ENCODE measurements around the gene SPDEF. TPM values are rescaled to one million over a fixed set of nuclear protein-coding genes. Genes with fewer than 3 reads are reported as not detected.

SPDEF gene
- total RNA-seq, 1 experiment from 2014 or later = not detected

DNA sequence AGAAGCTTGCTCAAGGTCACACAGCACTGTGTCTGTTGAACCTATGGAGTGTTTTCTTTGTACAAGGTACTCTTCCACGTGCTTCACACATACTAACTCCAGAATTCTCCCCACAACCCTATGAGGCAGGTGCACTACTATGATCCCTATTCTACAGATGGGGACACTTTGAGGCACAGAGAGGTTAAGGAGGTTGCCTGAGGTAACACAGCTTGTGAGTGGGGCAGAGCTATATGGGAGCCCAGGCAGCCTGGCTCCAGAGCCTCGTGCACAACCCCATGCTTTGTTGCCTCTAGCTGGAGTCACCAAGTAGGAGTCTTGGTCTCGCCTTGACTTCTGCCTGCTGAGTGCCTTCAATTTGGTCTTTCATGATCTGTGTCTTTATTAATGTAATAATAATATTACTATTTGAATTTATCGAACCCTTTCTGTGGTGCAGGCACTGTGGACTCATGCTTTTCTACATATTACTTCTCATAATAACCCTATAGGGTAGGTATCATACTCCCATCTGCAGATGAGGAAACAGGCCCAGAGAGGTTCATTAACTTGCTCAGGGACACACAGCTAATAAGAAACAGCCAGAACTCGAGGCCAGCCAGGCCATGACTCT is 13.3 kb upstream of the SPDEF start:
- in situ Hi-C loops (cut with HindIII; ENCODE audit: low pct_unique_long_range_greater_than_20kb, low sequenced_read_pairs) = no loop called here
- no peak for DNase-seq (ENCODE audit: low read depth, low spot score)

DNA sequence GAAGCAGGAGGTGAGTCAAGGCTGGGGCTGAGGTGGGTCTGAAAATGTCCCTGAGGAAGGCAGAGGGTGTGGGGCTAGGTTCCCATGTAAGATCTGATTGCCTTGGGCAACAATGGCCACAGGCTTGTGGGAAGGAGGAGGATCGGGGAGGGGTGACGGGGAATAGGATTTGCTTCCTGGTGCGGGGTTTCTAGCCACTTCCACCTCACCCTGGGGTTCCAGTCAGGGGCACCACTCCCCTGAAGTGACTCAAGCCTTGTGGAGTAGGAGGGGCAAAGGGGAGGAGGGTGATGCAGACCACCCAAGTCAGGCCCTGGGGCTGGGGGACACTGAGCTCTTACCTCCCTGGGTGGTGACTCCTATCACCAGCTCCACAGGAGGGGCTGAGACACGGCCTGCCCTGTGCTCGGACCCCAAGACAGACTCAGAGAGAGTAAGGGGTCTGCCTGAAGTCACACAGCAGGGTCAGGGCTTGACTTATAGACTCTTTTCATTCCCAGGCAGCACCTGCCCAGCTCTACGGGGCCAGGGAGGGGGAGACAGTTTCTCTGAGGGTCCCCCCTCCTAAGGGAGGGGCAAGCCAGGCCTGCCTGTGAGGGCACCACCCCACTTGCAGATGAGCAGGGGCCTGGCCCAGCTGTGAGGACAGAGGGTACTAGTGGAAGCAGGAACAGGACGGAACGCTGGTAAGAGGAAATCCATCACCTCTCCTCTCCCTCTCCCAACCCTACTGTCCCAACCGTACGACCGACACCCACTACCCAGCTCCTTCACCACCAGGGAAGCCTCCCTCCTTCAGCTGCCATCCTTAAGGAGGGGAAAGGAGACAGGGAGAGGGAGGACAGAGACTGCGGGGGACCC is 12.4 kb upstream of the SPDEF start:
- no peak for DNase-seq (ENCODE audit: low read depth, low spot score)
- in situ Hi-C loops (cut with HindIII; ENCODE audit: low pct_unique_long_range_greater_than_20kb, low sequenced_read_pairs) = no loop called here

- in situ Hi-C loops (cut with HindIII; ENCODE audit: low pct_unique_long_range_greater_than_20kb, low sequenced_read_pairs) = no loop called here
- DNase-seq (ENCODE audit: low read depth, low spot score) = no peak
These were observed 10.9 kb upstream of the SPDEF start for GRCh38 chr6:34566830-34567546.

DNA sequence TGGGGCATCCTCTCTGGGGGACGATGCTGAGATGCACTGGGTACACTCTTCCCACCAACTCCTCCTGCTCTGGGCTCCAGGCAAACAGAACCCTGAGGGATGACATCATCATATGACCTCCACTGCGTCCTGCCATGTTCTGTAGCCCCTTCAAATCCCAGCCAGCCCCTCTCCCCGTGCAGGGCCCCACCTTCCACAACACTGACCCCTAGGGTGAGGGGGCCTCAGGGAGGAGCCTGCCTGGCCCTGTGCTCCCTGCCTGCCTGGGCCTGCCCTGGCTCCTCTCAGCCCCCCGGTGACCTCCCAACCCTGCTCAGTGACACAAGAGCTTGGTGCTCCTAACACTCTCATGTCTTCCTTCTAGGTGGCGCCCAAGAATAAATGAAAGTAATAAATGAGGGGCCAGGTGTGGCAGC is 9.6 kb upstream of the SPDEF start:
- DNase-seq (ENCODE audit: low read depth, low spot score) = no peak
- in situ Hi-C loops (cut with HindIII; ENCODE audit: low pct_unique_long_range_greater_than_20kb, low sequenced_read_pairs) = no loop called here

GRCh38 chr6:34564181-34564580 is 8.1 kb upstream of the SPDEF start:
- no peak for DNase-seq (ENCODE audit: low read depth, low spot score)
- in situ Hi-C loops (cut with HindIII; ENCODE audit: low pct_unique_long_range_greater_than_20kb, low sequenced_read_pairs) = no loop called here

- no peak for DNase-seq (ENCODE audit: low read depth, low spot score)
- in situ Hi-C loops (cut with HindIII; ENCODE audit: low pct_unique_long_range_greater_than_20kb, low sequenced_read_pairs) = no loop called here
These were observed 7.4 kb upstream of the SPDEF start for GRCh38 chr6:34563513-34563870.

- in situ Hi-C loops (cut with HindIII; ENCODE audit: low pct_unique_long_range_greater_than_20kb, low sequenced_read_pairs) = no loop called here
- DNase-seq (ENCODE audit: low read depth, low spot score) = no peak
These were observed 6.9 kb upstream of the SPDEF start for GRCh38 chr6:34562861-34563512.

- no peak for DNase-seq (ENCODE audit: low read depth, low spot score)
- in situ Hi-C loops (cut with HindIII; ENCODE audit: low pct_unique_long_range_greater_than_20kb, low sequenced_read_pairs) = no loop called here
These were observed 6.2 kb upstream of the SPDEF start for GRCh38 chr6:34562350-34562749.

DNA sequence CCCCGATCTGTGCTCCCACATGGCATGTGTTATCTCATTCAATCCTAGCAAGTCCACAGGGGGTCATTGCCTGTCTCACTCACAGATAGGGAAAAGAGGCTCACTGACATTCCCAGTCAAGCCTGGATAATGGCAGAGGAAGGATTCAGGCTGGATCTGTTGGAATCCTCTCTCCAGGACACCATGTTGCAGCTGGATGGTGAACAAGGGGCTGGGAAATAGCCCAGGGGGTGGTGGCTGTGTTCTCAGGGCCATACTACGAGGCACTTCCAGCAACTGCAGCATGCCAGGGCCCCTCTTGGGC is 5.0 kb upstream of the SPDEF start:
- in situ Hi-C loops (cut with HindIII; ENCODE audit: low pct_unique_long_range_greater_than_20kb, low sequenced_read_pairs) = no loop called here
- DNase-seq (ENCODE audit: low read depth, low spot score) = no peak

GRCh38 chr6:34560366-34561226 is 4.5 kb upstream of the SPDEF start:
- in situ Hi-C loops (cut with HindIII; ENCODE audit: low pct_unique_long_range_greater_than_20kb, low sequenced_read_pairs) = no loop called here
- peak; percentile 11 for DNase-seq (ENCODE audit: low read depth, low spot score)

DNA sequence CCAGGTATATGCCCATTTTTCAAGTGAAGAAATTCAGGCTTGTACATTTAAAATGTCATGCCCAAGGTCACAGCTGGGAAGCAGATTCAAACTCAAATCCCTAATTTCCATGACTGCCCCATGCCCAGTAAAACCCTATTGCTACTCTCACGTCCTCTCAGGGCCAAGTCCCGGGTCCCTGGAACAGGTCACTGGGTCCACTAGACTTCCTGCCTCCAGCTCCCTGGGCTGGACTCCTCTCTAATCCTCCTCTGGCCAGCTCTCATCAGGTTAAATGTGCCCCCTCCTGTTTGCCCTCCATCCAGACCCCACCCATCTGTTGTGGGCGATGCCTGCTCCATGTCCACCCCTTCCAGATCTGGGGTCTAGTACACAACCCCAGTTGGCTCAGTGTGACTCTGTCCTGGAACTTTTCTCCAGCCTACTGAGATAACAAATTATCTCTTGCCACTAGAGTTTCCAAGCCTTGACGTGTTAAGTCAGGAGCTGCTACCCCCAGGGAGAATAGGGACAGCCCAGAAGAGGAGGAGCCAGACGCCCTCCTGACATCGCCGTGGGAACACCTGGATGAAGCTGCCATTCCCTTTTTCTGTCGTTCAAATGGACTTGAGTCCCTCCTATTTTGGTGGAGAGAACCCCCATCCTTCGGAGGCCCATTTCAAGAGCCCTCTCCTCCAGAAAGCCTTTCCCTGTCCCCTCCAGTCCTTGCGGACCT is 3.7 kb upstream of the SPDEF start:
- in situ Hi-C loops (cut with HindIII; ENCODE audit: low pct_unique_long_range_greater_than_20kb, low sequenced_read_pairs) = no loop called here
- no peak for DNase-seq (ENCODE audit: low read depth, low spot score)

DNA sequence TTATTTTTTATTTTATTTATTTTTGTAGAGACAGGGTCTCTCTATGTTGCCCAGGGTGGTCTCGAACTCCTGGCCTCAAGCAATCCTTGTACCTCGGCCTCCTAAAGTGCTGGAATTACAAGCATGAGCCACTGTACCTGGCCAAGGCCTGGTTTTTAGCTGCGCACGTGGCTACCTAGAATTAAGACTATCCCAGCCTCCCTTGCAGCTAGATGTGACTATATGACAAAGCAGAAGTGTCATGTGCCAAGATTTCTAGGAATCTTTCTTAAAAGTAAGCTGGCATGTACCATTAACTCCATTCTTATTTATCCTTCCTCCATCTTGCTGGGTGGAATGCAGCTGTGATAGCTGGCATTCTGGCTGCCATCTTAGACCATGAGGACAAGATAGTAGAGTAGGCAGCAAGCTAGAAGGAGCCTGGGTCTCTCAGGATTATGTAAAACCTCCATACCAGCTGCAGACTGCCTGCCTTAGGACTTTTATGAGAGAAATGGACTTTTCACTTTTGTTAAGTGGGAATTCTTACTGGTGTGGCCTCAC is 2.1 kb upstream of the SPDEF start:
- DNase-seq (ENCODE audit: low read depth, low spot score) = no peak
- in situ Hi-C loops (cut with HindIII; ENCODE audit: low pct_unique_long_range_greater_than_20kb, low sequenced_read_pairs) = no loop called here

- DNase-seq (ENCODE audit: low read depth, low spot score) = no peak
- in situ Hi-C loops (cut with HindIII; ENCODE audit: low pct_unique_long_range_greater_than_20kb, low sequenced_read_pairs) = no loop called here
These were observed 1.1 kb upstream of the SPDEF start for GRCh38 chr6:34557228-34557627.

DNA sequence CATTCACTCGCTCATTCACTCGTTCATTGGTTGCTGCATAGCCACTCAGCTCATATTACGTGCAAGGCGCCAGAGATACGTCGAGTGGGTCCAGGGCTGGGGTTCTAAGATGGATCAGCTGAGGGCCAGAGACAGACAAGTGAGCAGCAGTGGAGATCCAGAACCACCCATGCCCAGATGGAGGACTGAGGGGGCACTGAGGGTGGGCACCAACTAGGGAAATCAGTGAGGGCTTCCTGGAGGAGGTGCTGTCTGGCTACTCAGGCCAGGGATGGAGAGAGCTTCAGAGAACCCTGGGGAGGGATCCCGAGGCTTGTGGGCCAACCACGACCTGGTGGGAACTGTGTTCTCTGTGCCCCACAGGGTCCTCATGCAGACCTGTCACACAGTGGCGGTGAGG is 364 bp upstream of the SPDEF start:
- DNase-seq (ENCODE audit: low read depth, low spot score) = no peak
- in situ Hi-C loops (cut with HindIII; ENCODE audit: low pct_unique_long_range_greater_than_20kb, low sequenced_read_pairs) = no loop called here

- in situ Hi-C loops (cut with HindIII; ENCODE audit: low pct_unique_long_range_greater_than_20kb, low sequenced_read_pairs) = no loop called here
- DNase-seq (ENCODE audit: low read depth, low spot score) = no peak
These were observed 801 bp downstream of the SPDEF start for GRCh38 chr6:34555328-34555727.

DNA sequence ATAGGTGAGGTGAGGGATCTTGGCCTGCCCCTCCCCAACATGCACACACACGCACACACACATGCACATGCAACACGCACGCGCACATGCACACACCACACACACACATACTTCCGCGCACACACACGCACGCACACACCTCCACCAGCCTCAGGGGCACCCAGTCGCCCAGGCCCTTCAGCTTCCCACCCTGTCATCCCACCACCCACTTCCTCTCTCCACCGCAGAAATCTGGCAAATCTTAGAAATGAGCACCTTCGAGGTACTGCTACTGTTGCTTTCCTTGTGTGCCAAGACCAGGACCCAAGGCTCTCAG is 1.2 kb downstream of the SPDEF start:
- in situ Hi-C loops (cut with HindIII; ENCODE audit: low pct_unique_long_range_greater_than_20kb, low sequenced_read_pairs) = no loop called here
- no peak for DNase-seq (ENCODE audit: low read depth, low spot score)

Measured in SK-MEL-5 (cell line).